Bronchial epithelial cell (primary cell): ENCODE measurements around the gene LRMDA. TPM values are rescaled to one million over a fixed set of nuclear protein-coding genes. Genes with fewer than 3 reads are reported as not detected.
"Not testable (repeated sequence)": the region's sequence is repeated elsewhere in the genome, so short reads cannot be mapped to it uniquely, and the experiment has no call there.

Experiments used
- DNase-seq: peaks from one replicate; pipeline ENCODE4 v3.0.0-alpha.2; 2010; ENCODE audit warnings: low read depth
- FAIRE-seq: peaks from 2 replicates; lab custom pipeline; 2011; peaks lifted over from hg19 to GRCh38; lab: Jason Lieb, UNC
- H3K27me3 ChIP-seq: 2 replicates; pipeline ENCODE4 v1.5.1; 2011; ENCODE audit warnings: low read length; ENCODE audit not compliant: control insufficient read depth, insufficient read depth
- H3K36me3 ChIP-seq: 2 replicates; pipeline ENCODE4 v1.5.1; 2011; ENCODE audit warnings: low read length; ENCODE audit not compliant: control insufficient read depth, insufficient read depth
- H3K4me3 ChIP-seq: 2 replicates; pipeline ENCODE4 v1.5.1; 2011; ENCODE audit warnings: mild to moderate bottlenecking, low read depth, low read length, control low read depth
- CTCF ChIP-seq: IDR thresholded peaks from 2 replicates; pipeline ENCODE4 v1.5.1; 2011; ENCODE audit warnings: mild to moderate bottlenecking, moderate library complexity, low read length, control low read depth, inconsistent platforms; ENCODE audit not compliant: insufficient read depth, severe bottlenecking
- total RNA-seq: library from RNA; depleted of rRNA; stranded (reverse); fragments of >200 nt; gene quantifications from 2 replicates; pipeline ENCODE4 v1.2.1, GENCODE V29; 2014

LRMDA gene
- total RNA-seq, 1 donor from 2014 or later, result 1.6 TPM

GRCh38 chr10:76051007-76051936 is 619.8 kb downstream of the LRMDA start:
- Histone ChIP-seq H3K27me3 (no peaks in the 10 kb centered on the region), H3K36me3 (no peaks in the 10 kb centered on the region), H3K4me3 (no peak overlapping the region)
- FAIRE-seq, result no peak
- no peak for DNase-seq
- TF ChIP-seq CTCF, result no peak

- no peak for TF ChIP-seq CTCF
- Histone ChIP-seq H3K36me3 (no peaks in the 10 kb centered on the region), H3K27me3 (no peaks in the 10 kb centered on the region), H3K4me3 (no peak overlapping the region)
- FAIRE-seq, result no peak
- DNase-seq, result no peak
Observed at GRCh38 chr10:76052682-76053503, 621.5 kb downstream of the LRMDA start.

- no peak for FAIRE-seq
- TF ChIP-seq CTCF, result no peak
- Histone ChIP-seq H3K36me3 (no peaks in the 10 kb centered on the region), H3K27me3 (no peaks in the 10 kb centered on the region), H3K4me3 (no peak overlapping the region)
- DNase-seq, result no peak
Observed at GRCh38 chr10:76055466-76055865, 624.0 kb downstream of the LRMDA start.

- no peak for DNase-seq
- no peak for FAIRE-seq
- Histone ChIP-seq H3K36me3 (no peaks in the 10 kb centered on the region), H3K4me3 (no peak overlapping the region), H3K27me3 (no peaks in the 10 kb centered on the region)
- TF ChIP-seq CTCF, result no peak
Observed at GRCh38 chr10:76055963-76056362, 624.5 kb downstream of the LRMDA start.

GRCh38 chr10:76060993-76061392 is 629.6 kb downstream of the LRMDA start:
- DNase-seq, H3K36me3 ChIP-seq, H3K27me3 ChIP-seq, H3K4me3 ChIP-seq, FAIRE-seq: not testable (repeated sequence)

- H3K4me3 ChIP-seq, result no peak overlapping the region
- DNase-seq (no peak), FAIRE-seq (no peak)
- H3K27me3 ChIP-seq, result no peaks in the 10 kb centered on the region
- no peak for TF ChIP-seq CTCF
- no peaks in the 10 kb centered on the region for H3K36me3 ChIP-seq
Observed at GRCh38 chr10:76066457-76066856, 635.0 kb downstream of the LRMDA start.
